GM12892 (cell line): ENCODE measurements around the gene SERP2.

ENCODE experiments used
- POLR2A ChIP-seq: IDR thresholded peaks from 2 replicates; pipeline ENCODE4 v1.6.1; 2011; ENCODE audit warnings: low read depth, low read length, control low read depth
- TAF1 ChIP-seq: IDR thresholded peaks from 2 replicates; pipeline ENCODE4 v1.6.1; 2011; ENCODE audit warnings: low read depth, mild to moderate bottlenecking, control low read depth, low read length, borderline replicate concordance

DNA sequence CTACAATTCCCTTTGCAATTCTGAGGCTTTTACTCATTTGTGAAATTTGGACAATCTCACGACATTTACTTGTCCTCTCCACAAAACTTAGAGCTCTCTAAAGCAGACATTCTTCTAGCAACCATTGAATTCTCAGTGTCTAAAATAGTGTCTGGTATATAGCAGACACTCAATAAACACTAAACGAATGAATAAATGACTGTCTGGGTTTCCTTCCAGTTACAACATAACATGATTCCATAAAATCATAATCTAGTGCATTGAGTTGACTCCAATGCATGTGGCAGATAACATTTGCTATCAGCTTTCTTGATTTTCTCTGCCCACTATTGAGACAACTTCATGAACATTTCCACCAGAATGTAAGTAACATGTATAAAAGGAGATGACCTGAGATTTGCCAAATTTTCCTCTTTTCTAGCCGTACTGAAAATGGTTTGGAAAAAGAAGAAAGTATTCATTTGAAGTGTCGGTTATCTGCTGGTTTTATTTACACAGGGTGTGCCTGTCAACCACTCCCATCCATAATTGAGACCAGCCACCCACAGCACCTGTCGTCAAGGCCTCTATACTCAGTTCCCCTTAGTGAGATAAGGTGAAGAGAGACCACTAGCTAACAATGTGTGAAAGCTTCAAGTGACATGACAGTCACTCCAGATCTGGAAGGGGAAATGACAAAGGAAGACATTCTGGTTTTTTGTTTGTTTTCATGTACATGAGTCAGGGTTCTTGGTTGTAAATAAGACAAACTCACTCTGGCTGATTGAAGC, 4.8 kb upstream of the SERP2 start:
- TF ChIP-seq POLR2A (no peak), TAF1 (no peak)
